Measurements from ENCODE around the gene PTGES3.

PTGES3 gene

GRCh38 chr12:56688846-56689109, 694 bp upstream of the PTGES3 start:
- Histone ChIP-seq H3K27me3 (ENCODE audit: insufficient read depth, poor library complexity, severe bottlenecking) (no peaks in the 10 kb centered on the region), H3K9me3 (ENCODE audit: severe bottlenecking) (no peaks in the 10 kb centered on the region), H3K36me3 (ENCODE audit: low read depth) (peaks cover 35% of the 10 kb centered on the region), H3K4me1 (ENCODE audit: insufficient read depth, poor library complexity, severe bottlenecking) (peaks cover 9% of the 10 kb centered on the region), H3K4me3 (ENCODE audit: severe bottlenecking) (peak overlapping the region; percentile 65), H3K27ac (ENCODE audit: poor library complexity, severe bottlenecking) (peak overlapping the region; percentile 93)
- DNase-seq (ENCODE audit: low spot score) = no peak
- no peak for TF ChIP-seq CTCF (IDR thresholded peaks at IDR 0.05; ENCODE audit: poor library complexity, severe bottlenecking)
- no peak for ATAC-seq (ENCODE audit: low read depth)

GRCh38 chr12:56687223-56688128, 608 bp downstream of the PTGES3 start:
- ATAC-seq (ENCODE audit: low read depth) (peak; percentile 11), DNase-seq (ENCODE audit: low spot score) (no peak)
- Histone ChIP-seq H3K9me3 (ENCODE audit: severe bottlenecking) (no peaks in the 10 kb centered on the region), H3K36me3 (ENCODE audit: low read depth) (peaks cover 39% of the 10 kb centered on the region), H3K27me3 (ENCODE audit: insufficient read depth, poor library complexity, severe bottlenecking) (no peaks in the 10 kb centered on the region), H3K4me1 (ENCODE audit: insufficient read depth, poor library complexity, severe bottlenecking) (peaks cover 9% of the 10 kb centered on the region), H3K27ac (ENCODE audit: poor library complexity, severe bottlenecking) (peak overlapping the region; percentile 93), H3K4me3 (ENCODE audit: severe bottlenecking) (peak overlapping the region; percentile 65)
- TF ChIP-seq CTCF (IDR thresholded peaks at IDR 0.05; ENCODE audit: poor library complexity, severe bottlenecking) = no peak

DNA sequence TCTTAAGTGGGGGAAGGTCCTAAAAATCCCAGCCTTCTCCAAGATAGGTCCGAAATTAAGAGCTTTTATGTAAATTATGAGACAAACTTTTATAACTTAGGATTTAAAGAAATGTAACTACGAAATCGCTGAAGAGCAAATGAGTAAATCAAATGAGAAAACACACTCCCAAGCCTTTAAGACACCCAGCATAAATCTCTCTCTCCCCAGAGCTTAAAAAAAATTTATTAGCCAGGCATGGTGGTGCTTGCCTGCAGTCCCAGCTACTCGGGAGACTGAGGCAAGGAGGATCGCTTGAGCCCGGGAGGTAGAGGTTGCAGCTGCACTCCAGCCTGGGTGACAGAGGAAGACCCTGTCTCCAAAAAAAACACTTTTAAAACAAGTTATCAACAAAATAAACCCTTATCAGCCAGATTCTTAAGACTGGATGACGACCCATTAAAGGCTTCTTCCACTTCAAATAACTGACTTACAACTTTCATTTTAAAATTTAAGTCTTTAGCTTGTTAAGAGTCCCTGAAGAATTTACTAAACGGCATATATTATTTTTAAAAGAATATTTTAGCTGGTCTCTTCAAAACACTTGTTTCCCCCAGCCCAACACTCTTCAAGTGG, 3.2 kb downstream of the PTGES3 start:
- DNase-seq (ENCODE audit: low spot score) (no peak), ATAC-seq (ENCODE audit: low read depth) (no peak)
- no peaks in the 10 kb centered on the region for H3K9me3 ChIP-seq (ENCODE audit: severe bottlenecking)
- TF ChIP-seq CTCF (IDR thresholded peaks at IDR 0.05; ENCODE audit: poor library complexity, severe bottlenecking) = no peak
- H3K36me3 ChIP-seq (ENCODE audit: low read depth) = peaks cover 59% of the 10 kb centered on the region
- peak overlapping the region; percentile 65 for H3K4me3 ChIP-seq (ENCODE audit: severe bottlenecking)
- H3K27ac ChIP-seq (ENCODE audit: poor library complexity, severe bottlenecking) = peak overlapping the region; percentile 93
- no peaks in the 10 kb centered on the region for H3K27me3 ChIP-seq (ENCODE audit: insufficient read depth, poor library complexity, severe bottlenecking)
- peaks cover 9% of the 10 kb centered on the region for H3K4me1 ChIP-seq (ENCODE audit: insufficient read depth, poor library complexity, severe bottlenecking)

DNA sequence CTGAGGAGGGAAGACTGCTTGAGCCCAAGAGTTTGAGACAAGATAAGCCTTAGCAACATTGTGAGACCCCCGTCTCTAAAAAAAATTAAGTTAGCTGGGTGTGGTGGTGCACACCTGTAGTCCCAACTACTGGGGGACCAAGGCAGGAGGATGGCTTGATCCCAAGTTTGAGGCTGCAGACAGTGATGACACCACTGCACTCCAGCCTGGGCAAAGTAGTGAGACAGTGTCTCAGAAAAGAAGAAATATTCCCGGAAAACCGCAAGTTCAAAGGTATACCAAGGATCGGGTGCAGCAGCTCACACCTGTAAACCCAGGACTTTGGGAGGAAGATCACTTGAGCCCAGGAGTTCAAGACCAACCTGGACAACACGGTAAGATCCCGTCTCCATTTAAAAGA, 5.8 kb downstream of the PTGES3 start:
- ATAC-seq (ENCODE audit: low read depth) (no peak), DNase-seq (ENCODE audit: low spot score) (no peak)
- Histone ChIP-seq H3K27ac (ENCODE audit: poor library complexity, severe bottlenecking) (no peak overlapping the region), H3K36me3 (ENCODE audit: low read depth) (peaks cover 80% of the 10 kb centered on the region), H3K9me3 (ENCODE audit: severe bottlenecking) (no peaks in the 10 kb centered on the region), H3K4me3 (ENCODE audit: severe bottlenecking) (no peak overlapping the region), H3K4me1 (ENCODE audit: insufficient read depth, poor library complexity, severe bottlenecking) (peaks cover 9% of the 10 kb centered on the region), H3K27me3 (ENCODE audit: insufficient read depth, poor library complexity, severe bottlenecking) (no peaks in the 10 kb centered on the region)
- TF ChIP-seq CTCF (IDR thresholded peaks at IDR 0.05; ENCODE audit: poor library complexity, severe bottlenecking) = no peak
